GM23248 (cell line): Measurements from ENCODE around the gene ACER3.

Source experiments
- EZH2 ChIP-seq: fragments of 200-600 bp; sonication (generic); IDR thresholded peaks from 2 replicates; pipeline ENCODE4 v1.6.1; 2018; ENCODE audit warnings: antibody characterized with exemption, mild to moderate bottlenecking; ENCODE audit not compliant: insufficient read depth, poor library complexity, severe bottlenecking
- EZH2phosphoT487 ChIP-seq: fragments of 200-600 bp; sonication (generic); IDR thresholded peaks from 2 replicates; pipeline ENCODE4 v1.6.1; 2018; ENCODE audit warnings: antibody characterized with exemption, moderate library complexity, mild to moderate bottlenecking, low read depth; ENCODE audit not compliant: insufficient read depth

DNA sequence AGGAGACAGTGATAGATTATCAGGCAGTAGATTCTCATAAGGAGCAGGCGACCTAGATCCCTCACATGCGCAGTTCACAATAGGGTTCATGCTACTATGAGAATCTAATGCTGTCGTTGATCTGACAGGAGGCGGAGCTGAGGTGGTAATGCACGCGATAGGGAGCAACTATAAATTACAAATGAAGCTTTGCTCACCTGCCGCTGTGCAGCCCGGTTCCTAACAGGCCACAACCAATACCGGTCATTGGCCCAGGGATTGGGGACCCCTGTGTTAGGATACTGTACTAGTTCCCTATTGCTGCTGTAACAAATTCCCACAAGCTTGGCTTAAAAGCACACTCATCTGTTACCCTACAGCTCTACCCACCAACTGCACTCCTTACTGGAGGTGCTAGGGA, 184.2 kb downstream of the ACER3 start:
- no peak for TF ChIP-seq EZH2phosphoT487
- TF ChIP-seq EZH2 = no peak
